CD4-positive, alpha-beta T cell treated with Interleukin-17A for 4 hours (primary cell): Measurements from ENCODE around the gene CD34.

Experiments used
- DNase-seq: peaks from one replicate; pipeline ENCODE4 v3.0.0-alpha.2; 2020; ENCODE audit warnings: mixed read lengths

CD34 gene

GRCh38 chr1:207850621-207851407 is 60.1 kb downstream of the CD34 start:
- no peak for DNase-seq

DNA sequence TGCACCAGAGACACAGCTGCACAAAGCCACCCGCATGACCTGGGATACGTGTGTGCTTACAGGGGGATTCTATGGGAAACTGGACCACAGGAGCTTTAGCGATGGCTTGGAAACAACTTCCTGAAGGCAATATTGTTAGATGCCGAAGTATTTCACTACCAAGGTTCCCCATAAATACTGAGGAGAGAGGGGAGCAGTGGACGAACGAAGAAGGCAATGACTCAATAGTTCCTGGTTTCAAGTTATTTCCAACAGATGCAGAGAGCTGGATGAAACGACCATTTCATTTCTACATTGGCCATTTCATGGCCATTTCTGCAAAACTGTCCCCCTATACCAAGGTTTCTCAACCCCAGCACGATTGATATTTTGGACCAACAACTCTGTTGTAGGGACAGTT is 61.3 kb downstream of the CD34 start:
- no peak for DNase-seq

- no peak for DNase-seq
These were observed 61.9 kb downstream of the CD34 start for GRCh38 chr1:207849016-207849415.

DNA sequence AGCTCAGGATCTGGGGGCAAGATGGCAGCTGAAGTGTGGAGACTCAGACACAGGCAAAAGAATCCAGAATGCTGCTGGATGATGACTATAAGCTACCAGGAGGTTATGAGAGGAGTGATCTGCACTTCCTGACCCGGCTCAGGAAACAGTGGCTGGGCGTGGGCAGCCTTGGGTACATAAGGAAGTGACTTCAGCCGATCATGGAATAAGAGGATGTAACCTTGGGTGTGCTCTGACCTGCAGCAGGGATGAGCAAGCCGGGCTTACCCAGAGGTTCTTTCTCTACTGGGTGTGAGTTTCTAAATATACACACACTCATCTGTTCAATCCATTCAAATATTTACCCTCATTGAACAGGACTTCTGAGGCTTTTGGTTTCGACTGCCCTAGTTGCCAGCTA is 62.7 kb downstream of the CD34 start:
- DNase-seq = peak; percentile 49

DNA sequence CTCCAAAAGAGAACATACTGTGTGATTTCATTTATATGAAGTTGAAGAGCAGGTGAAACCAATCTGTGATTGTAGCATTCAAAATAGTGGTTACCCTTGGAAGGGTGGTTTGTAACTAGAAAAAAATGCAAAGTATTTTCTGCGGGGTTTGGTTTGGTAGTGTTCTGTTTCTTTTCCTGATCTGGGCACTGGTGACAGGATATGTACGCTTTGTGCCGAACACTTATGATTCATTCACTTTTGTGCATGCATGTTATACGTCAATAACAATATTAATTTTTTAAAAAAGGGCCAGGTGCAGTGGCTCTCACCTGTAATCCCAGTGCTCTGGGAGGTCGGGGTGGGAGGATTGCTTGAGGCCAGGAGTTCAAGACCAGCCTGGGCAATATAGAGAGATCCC is 63.8 kb downstream of the CD34 start:
- DNase-seq = no peak

GRCh38 chr1:207845109-207845508 is 65.8 kb downstream of the CD34 start:
- no peak for DNase-seq

DNA sequence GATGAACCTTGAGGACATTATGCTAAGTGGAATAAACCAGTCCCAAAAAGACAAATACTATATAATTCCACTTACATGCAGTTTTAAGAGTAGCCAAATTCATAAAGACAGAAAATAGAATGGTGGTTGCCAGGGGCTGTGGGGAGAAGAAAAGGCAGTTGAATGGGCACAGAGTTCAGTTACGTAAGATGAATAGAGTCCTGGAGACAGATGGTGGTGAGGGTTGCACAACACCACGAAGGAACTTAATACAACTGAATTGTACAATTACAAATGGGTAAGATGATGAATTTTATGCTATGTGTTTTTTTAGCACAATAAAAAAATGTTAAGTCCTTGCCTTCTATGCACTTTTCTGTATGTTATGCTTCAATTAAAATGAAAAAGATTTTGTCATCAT is 66.6 kb downstream of the CD34 start:
- DNase-seq = no peak

GRCh38 chr1:207842506-207842905 is 68.4 kb downstream of the CD34 start:
- no peak for DNase-seq

DNA sequence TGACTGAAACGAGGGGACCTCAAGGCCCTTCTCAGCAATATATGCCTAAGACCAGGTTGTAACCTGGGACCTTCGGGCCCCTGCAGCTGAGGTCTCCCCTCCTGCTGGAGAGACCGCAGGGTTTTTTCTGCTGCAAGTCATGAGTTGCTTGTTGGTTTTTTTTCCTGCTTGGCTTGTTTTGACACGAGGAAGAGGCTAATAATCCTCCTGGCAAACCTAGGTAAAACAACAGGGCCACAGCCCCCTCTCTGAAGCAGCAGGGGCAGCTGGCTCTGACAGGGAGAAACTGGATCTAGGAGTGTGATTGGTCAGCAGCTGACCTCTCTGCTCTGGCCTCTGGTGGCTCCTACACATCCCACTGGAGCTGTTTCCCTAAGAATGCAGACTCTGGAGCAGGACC is 69.0 kb downstream of the CD34 start:
- no peak for DNase-seq

DNA sequence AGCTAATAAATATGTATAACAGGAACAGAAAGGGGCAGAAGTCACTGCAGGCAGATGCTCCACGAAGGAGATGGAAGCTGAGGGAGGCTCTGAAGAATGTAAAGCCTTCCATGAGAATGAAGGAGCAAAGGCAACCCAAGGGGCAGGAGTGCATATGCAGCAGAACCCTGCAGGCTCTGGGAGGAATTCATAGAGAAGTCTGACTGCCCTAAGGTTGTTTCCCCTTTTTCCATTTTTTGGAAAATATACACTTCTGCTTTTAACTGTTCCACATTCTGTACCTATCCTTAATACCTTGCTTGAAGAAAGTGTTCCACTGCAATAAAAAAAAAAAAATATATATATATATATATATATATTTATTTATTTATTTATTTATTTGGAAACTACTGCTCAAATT is 69.6 kb downstream of the CD34 start:
- DNase-seq = no peak

GRCh38 chr1:207840380-207840779 is 70.5 kb downstream of the CD34 start:
- no peak for DNase-seq

DNA sequence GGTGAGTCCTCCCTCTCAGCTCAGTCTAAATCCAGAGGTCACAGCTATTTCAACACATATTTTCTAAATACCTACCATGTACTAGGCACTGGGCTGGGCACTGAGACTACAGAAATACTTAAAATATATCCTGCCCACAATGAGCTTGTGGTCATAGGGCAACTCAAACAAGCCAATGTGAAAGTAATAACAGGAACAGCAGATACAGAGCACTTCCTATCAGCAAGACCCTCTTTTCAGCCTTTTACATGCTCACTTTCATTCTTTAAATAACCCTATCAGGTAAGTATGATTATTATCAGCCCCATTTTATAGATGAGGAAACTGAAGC is 71.9 kb downstream of the CD34 start:
- no peak for DNase-seq

DNA sequence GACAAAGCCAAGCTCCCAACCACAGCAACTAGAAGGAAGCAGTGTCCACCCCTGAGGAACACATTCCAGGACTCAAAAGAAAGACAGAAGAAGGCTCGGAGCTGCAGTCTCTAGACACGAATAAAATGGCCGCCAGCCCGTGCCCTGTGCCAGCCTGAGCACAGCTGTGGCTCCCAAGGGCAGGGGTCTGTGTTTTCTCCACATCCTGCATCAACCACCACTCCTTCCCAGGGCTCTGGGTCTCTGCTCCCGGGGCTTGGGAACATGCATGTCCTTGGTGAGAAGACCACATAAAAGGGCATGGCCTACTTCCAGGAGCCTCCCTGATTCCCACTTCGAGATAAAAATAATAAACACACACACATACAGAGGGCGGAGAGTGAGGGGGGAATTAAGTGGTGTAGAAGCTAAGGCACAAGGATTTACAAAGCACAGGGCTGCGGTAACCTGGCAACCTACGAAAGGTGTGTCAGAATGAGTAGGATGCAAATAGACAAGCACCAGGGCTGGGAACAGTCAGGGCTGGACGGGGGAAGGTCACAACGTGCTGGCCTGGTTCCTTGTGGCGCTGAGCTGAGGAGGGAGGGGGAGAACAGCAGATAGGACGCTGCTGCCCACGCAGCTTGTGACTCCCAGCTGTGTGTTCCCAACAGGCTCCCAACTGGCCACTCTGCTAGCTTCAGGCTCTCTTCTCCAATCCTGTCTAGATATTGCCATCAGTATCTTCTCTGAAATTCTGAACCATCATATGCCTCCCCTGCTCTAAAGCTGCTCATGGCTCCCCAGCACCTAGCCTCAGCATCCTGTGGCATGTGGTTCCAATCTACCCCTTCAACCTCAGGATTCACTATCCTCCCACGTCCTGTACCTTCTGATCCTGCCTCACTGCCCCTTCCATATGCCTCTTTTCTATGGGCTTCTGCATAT is 72.5 kb downstream of the CD34 start:
- no peak for DNase-seq

DNA sequence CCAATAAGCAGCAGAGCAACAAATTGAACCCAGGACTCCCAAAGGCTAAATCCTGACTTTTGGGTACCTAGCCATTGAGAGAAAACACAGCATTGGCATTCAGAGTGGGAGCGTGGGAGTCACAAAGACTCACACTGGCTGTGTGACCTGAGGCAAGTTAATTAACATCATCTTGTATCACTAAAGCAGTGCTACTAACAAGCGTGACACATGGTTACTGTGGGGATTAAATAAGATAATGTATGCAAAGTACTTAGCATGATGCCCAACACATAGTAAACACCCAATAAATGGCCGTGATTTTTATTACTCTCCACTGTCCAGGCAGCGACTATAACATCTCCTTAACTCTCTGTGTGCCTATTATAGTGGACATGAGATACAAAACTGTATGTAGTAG is 73.3 kb downstream of the CD34 start:
- no peak for DNase-seq

GRCh38 chr1:207836591-207837347 is 74.2 kb downstream of the CD34 start:
- no peak for DNase-seq

DNA sequence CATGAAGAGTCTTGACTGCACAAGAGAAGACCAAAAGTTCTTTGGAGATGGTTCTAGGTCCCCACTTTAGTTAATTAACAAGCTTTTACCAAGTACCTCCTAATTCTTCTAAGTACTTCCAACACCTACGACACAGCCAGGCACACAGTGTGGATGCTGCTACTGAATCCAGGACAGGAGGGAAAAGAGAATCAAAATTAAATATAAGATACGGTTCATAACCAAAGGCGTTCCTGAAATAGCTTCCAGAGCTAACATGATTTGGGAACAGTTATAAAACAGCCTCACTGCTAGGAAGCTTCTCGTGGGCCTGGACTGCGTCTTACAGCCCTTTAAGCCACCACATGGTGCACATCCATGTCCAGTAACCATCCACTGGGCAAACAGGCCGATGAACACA is 75.0 kb downstream of the CD34 start:
- DNase-seq = no peak

GRCh38 chr1:207833956-207834660 is 76.8 kb downstream of the CD34 start:
- DNase-seq = no peak

GRCh38 chr1:207833381-207833780 is 77.5 kb downstream of the CD34 start:
- DNase-seq = no peak

DNA sequence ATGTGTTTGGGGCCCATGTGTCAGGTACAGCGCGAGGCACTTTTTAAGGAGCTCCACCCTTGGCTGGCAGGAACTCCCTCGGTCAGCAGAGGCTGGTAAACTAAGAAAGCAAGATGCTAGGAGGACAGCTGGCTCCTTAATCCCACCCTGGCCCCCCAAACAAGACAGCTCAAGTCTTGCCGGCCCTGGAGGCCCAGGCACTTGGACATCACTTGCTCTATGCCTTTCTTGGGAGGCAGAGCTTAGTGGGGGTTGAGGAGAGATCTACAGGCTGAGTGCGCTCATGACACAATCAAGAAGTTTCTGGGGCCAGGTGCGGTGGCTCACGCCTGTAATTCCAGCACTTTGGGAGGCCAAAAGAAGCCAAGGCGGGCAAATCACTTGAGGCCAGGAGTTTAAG is 78.1 kb downstream of the CD34 start:
- no peak for DNase-seq

DNA sequence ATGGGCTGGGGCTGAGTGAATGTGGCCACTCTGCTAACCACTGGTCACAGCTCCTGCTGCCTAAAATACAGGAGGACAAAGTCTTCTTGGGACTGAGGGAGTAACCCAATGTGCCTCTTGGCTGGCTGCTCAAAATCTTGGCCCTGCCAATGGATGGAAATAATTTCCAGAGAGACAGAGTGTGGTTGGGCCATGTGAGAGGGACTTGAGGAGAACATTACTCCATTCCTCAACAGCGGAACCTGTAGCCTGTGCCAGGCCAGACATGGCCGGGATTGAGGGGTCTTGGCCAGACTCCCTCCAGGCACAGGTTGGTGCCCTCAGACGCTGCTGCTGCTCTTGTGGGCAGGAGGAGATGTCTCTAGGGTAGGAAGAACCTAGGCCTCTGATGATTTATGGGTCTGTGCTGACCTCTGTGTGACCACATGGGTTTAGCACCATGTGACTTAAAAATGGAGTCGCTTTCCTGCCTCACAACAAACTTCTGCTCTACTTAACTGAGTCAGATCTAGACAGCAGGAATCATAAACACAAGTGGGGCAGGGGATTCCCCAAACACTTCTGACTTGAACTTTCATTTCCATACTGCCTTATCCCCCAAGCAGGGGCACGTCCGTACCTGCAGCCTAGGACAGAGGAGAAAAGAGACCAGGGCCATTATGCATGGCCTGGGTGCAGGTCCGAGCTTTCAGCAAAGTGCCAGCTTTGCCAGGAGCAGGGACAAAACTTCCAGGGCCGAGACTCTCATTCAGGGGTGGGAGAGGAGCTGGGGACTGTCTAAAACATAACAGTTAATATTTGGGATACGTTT is 79.2 kb downstream of the CD34 start:
- peak; percentile 48 for DNase-seq
